Measurements from ENCODE around the gene ZSCAN1. TPM values are rescaled to one million over a fixed set of nuclear protein-coding genes. Genes with fewer than 3 reads are reported as not detected.

ZSCAN1 gene
- total and polyA plus RNA-seq, 10 of the 15 experiments (the other 5 are each of a cell fraction or from before 2014, with no cell fraction given) = not detected

DNA sequence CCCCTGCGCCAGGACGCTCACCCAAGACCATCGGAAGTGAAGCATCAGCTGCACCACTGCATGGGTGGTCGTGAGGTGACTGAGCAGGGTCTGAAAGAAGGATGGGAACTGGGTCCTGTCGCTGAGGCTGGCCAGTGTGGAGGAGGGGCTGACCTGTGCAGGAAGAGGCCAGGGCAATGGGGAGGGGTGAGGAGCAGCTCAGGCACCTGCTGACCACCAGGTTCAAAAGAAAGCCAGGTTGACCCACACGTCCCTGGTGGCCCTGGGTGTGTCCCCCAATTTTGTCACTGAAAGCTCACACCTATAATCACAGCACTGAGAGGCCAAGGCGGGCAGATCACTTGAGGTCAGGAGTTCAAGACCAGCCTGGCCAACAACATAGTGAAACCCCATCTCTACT, 13.7 kb upstream of the ZSCAN1 start:
- Histone ChIP-seq H3K27ac (ENCODE audit: control insufficient read depth, insufficient read depth) (no peak overlapping the region), H2AFZ (ENCODE audit: control insufficient read depth, low read depth, low read length) (no peak overlapping the region), H3K9me3 (replicated peaks; ENCODE audit: control insufficient read depth, insufficient read depth, low read length) (no peaks in the 10 kb centered on the region; the same call in 1 of the 3 replicates), H3K4me2 (ENCODE audit: control insufficient read depth, insufficient read depth) (no peak overlapping the region), H3K27me3 (replicated peaks in 1 of 2; ENCODE audit: control insufficient read depth in 2 of 2, insufficient read depth in 2 of 2, low read length in 1 of 2) (no peaks in the 10 kb centered on the region), H3K79me2 (ENCODE audit: control insufficient read depth, insufficient read depth, low read length) (no peaks in the 10 kb centered on the region), H3K9ac (ENCODE audit: control insufficient read depth, insufficient read depth, low read length) (no peak overlapping the region), H3K4me1 (ENCODE audit: control insufficient read depth, insufficient read depth, low read length) (no peaks in the 10 kb centered on the region), H3K36me3 (ENCODE audit: control insufficient read depth in 2 of 2, insufficient read depth in 2 of 2, low read length in 1 of 2) (no peaks in the 10 kb centered on the region), H4K20me1 (ENCODE audit: control insufficient read depth, insufficient read depth) (no peaks in the 10 kb centered on the region), H3K4me3 (no peak overlapping the region)
- no TSS peak for BruUV-seq (replicated peaks)
- no peak for TF ChIP-seq MXI1 (IDR thresholded peaks at IDR 0.05; ENCODE audit: low read depth, low read length)
- no peak for TF ChIP-seq TCF12 (IDR thresholded peaks at IDR 0.05; ENCODE audit: low read depth, low read length)
- no peak for TF ChIP-seq ZNF384 (IDR thresholded peaks at IDR 0.05; ENCODE audit: borderline replicate concordance, low read depth, low read length)
- TF ChIP-seq RB1 (IDR thresholded peaks at IDR 0.05; ENCODE audit: borderline replicate concordance) = no peak
- TF ChIP-seq HDAC2 (IDR thresholded peaks at IDR 0.05) = no peak
- TF ChIP-seq LARP7 (IDR thresholded peaks at IDR 0.05) = no peak
- TF ChIP-seq ASH2L (IDR thresholded peaks at IDR 0.05; ENCODE audit: borderline replicate concordance, low read depth) = no peak
- TF ChIP-seq SP1 (IDR thresholded peaks at IDR 0.05; ENCODE audit: low read depth, low read length) = no peak
- no peak for TF ChIP-seq PML (IDR thresholded peaks at IDR 0.05; ENCODE audit: low read length)
- TF ChIP-seq TCF3 (IDR thresholded peaks at IDR 0.05; ENCODE audit: borderline replicate concordance, insufficient read depth, low read depth, low read length) = no peak
- TF ChIP-seq CBX5 (IDR thresholded peaks at IDR 0.05; ENCODE audit: low read depth) = no peak
- no peak for TF ChIP-seq ZSCAN29 (IDR thresholded peaks at IDR 0.05)
- TF ChIP-seq, protein P1, sequence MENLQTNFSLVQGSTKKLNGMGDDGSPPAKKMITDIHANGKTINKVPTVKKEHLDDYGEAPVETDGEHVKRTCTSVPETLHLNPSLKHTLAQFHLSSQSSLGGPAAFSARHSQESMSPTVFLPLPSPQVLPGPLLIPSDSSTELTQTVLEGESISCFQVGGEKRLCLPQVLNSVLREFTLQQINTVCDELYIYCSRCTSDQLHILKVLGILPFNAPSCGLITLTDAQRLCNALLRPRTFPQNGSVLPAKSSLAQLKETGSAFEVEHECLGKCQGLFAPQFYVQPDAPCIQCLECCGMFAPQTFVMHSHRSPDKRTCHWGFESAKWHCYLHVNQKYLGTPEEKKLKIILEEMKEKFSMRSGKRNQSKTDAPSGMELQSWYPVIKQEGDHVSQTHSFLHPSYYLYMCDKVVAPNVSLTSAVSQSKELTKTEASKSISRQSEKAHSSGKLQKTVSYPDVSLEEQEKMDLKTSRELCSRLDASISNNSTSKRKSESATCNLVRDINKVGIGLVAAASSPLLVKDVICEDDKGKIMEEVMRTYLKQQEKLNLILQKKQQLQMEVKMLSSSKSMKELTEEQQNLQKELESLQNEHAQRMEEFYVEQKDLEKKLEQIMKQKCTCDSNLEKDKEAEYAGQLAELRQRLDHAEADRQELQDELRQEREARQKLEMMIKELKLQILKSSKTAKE (IDR thresholded peaks at IDR 0.05; ENCODE audit: low read depth, poor library complexity, severe bottlenecking) = no peak
- no peak for TF ChIP-seq IKZF1 (conservative IDR thresholded peaks at IDR 0.05)
- TF ChIP-seq ZZZ3 (IDR thresholded peaks at IDR 0.05; ENCODE audit: control insufficient read depth, insufficient read length, low read depth) = no peak
- 30% methylated on average over 7 of the region's 7 CpGs for WGBS (ENCODE audit: insufficient coverage, insufficient replicate concordance, low lambda C conversion rate, missing lambda C conversion rate)
- ChIA-PET SMC1A (ENCODE audit: uncharacterized antibody, unreplicated experiment) (no interaction called here), POLR2A (no interaction called here), RAD21 (ENCODE audit: unreplicated experiment) (no interaction called here), CTCF (no interaction called here)
- ATAC-seq (no peak), FAIRE-seq (no peak), DNase-seq (ENCODE audit: low read depth, low spot score) (no peak)
- in situ Hi-C loops (cut with MboI) = no loop called here
- intact Hi-C loops (cut with micrococcal nuclease; ENCODE audit: unreplicated experiment) = no loop called here

Measured in GM12878 (cell line).